Osteocyte (in vitro differentiated cells): ENCODE data around the gene NTRK2. TPM values are rescaled to one million over a fixed set of nuclear protein-coding genes. Genes with fewer than 3 reads are reported as not detected.

ENCODE experiments used
- DNase-seq: peaks from one replicate; pipeline ENCODE4 v3.0.0; 2021; ENCODE audit warnings: mixed read lengths; ENCODE audit not compliant: unreplicated experiment; ENCODE audit errors: extremely low spot score
- H3K27ac Mint-ChIP-seq: one replicate; pipeline ENCODE4 v1.8.0; 2021; ENCODE audit warnings: mild to moderate bottlenecking, mixed read lengths; ENCODE audit not compliant: unreplicated experiment
- H3K27me3 Mint-ChIP-seq: one replicate; pipeline ENCODE4 v1.8.0; 2021; ENCODE audit warnings: mixed read lengths; ENCODE audit not compliant: unreplicated experiment
- H3K36me3 Mint-ChIP-seq: one replicate; pipeline ENCODE4 v1.8.0; 2021; ENCODE audit warnings: mixed read lengths; ENCODE audit not compliant: unreplicated experiment
- H3K4me1 Mint-ChIP-seq: one replicate; pipeline ENCODE4 v1.8.0; 2021; ENCODE audit warnings: mixed read lengths; ENCODE audit not compliant: unreplicated experiment
- H3K4me3 Mint-ChIP-seq: one replicate; pipeline ENCODE4 v1.8.0; 2021; ENCODE audit warnings: mild to moderate bottlenecking, moderate library complexity, mixed read lengths; ENCODE audit not compliant: unreplicated experiment
- H3K9me3 Mint-ChIP-seq: one replicate; pipeline ENCODE4 v1.8.0; 2021; ENCODE audit warnings: mixed read lengths; ENCODE audit not compliant: unreplicated experiment
- total RNA-seq: library from RNA; stranded (reverse); gene quantifications from 2 replicates; pipeline ENCODE4 v1.2.1, GENCODE V29; 2021
- TF ChIP-seq, protein P1 (sequence below): fragments of 200-600 bp; sonication (generic); IDR thresholded peaks from 2 replicates; pipeline ENCODE4 v1.5.0; 2021; ENCODE audit warnings: antibody characterized with exemption, mild to moderate bottlenecking, moderate library complexity

NTRK2 gene
- total RNA-seq, 1 donor from 2014 or later: 29.4 TPM

- peaks cover 7% of the 10 kb centered on the region for H3K36me3 Mint-ChIP-seq
- peaks cover 13% of the 10 kb centered on the region for H3K4me1 Mint-ChIP-seq
- H3K9me3 Mint-ChIP-seq: no peaks in the 10 kb centered on the region
- no peak overlapping the region for H3K27ac Mint-ChIP-seq
- no peaks in the 10 kb centered on the region for H3K27me3 Mint-ChIP-seq
- TF ChIP-seq, protein P1, sequence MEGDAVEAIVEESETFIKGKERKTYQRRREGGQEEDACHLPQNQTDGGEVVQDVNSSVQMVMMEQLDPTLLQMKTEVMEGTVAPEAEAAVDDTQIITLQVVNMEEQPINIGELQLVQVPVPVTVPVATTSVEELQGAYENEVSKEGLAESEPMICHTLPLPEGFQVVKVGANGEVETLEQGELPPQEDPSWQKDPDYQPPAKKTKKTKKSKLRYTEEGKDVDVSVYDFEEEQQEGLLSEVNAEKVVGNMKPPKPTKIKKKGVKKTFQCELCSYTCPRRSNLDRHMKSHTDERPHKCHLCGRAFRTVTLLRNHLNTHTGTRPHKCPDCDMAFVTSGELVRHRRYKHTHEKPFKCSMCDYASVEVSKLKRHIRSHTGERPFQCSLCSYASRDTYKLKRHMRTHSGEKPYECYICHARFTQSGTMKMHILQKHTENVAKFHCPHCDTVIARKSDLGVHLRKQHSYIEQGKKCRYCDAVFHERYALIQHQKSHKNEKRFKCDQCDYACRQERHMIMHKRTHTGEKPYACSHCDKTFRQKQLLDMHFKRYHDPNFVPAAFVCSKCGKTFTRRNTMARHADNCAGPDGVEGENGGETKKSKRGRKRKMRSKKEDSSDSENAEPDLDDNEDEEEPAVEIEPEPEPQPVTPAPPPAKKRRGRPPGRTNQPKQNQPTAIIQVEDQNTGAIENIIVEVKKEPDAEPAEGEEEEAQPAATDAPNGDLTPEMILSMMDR: no peak
- H3K4me3 Mint-ChIP-seq: no peak overlapping the region
- no peak for DNase-seq
Measured at GRCh38 chr9:84815554-84815953, 146.0 kb downstream of the NTRK2 start.

DNA sequence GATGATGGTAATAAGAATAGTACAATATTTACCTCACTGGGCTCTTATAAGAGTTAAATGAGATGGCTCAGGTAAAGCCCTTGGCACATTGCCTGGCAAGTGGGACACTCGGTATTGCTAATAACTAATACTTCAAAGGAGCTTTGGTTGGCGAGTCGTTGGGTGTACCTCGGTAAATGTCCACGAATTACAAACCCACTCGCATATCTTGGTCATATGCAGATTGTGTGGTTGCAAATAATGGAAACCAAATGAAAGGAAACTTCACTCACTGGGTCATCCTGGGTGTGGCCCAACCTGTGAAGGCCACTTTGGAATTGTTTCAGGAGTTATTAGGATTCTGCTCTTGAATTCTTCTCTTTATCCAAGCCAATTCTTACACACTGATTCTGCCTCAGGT lies 147.5 kb downstream of the NTRK2 start:
- H3K4me1 Mint-ChIP-seq: peaks cover 9% of the 10 kb centered on the region
- DNase-seq: peak; percentile 11
- TF ChIP-seq, protein P1: no peak
- H3K36me3 Mint-ChIP-seq: peaks cover 7% of the 10 kb centered on the region
- no peaks in the 10 kb centered on the region for H3K27me3 Mint-ChIP-seq
- H3K27ac Mint-ChIP-seq: no peak overlapping the region
- no peak overlapping the region for H3K4me3 Mint-ChIP-seq
- no peaks in the 10 kb centered on the region for H3K9me3 Mint-ChIP-seq

GRCh38 chr9:84818791-84819190 lies 149.3 kb downstream of the NTRK2 start:
- no peak overlapping the region for H3K27ac Mint-ChIP-seq
- H3K36me3 Mint-ChIP-seq: peaks cover 4% of the 10 kb centered on the region
- no peaks in the 10 kb centered on the region for H3K9me3 Mint-ChIP-seq
- TF ChIP-seq, protein P1: no peak
- H3K4me3 Mint-ChIP-seq: no peak overlapping the region
- H3K27me3 Mint-ChIP-seq: no peaks in the 10 kb centered on the region
- DNase-seq: peak; percentile 60
- peaks cover 3% of the 10 kb centered on the region for H3K4me1 Mint-ChIP-seq

GRCh38 chr9:84819491-84819991 lies 150.0 kb downstream of the NTRK2 start:
- TF ChIP-seq, protein P1: no peak
- DNase-seq: peak; percentile 65
- Mint-ChIP-seq H3K9me3 (no peaks in the 10 kb centered on the region), H3K27me3 (no peaks in the 10 kb centered on the region), H3K4me3 (no peak overlapping the region), H3K4me1 (peaks cover 4% of the 10 kb centered on the region), H3K27ac (no peak overlapping the region), H3K36me3 (peaks cover 1% of the 10 kb centered on the region)

- H3K4me1 Mint-ChIP-seq: peaks cover 4% of the 10 kb centered on the region
- no peaks in the 10 kb centered on the region for H3K36me3 Mint-ChIP-seq
- no peak overlapping the region for H3K4me3 Mint-ChIP-seq
- no peaks in the 10 kb centered on the region for H3K9me3 Mint-ChIP-seq
- TF ChIP-seq, protein P1: no peak
- H3K27me3 Mint-ChIP-seq: no peaks in the 10 kb centered on the region
- H3K27ac Mint-ChIP-seq: no peak overlapping the region
- no peak for DNase-seq
Measured at GRCh38 chr9:84821431-84821830, 151.9 kb downstream of the NTRK2 start.
